Measurements from ENCODE around the gene DNASE2.

DNA sequence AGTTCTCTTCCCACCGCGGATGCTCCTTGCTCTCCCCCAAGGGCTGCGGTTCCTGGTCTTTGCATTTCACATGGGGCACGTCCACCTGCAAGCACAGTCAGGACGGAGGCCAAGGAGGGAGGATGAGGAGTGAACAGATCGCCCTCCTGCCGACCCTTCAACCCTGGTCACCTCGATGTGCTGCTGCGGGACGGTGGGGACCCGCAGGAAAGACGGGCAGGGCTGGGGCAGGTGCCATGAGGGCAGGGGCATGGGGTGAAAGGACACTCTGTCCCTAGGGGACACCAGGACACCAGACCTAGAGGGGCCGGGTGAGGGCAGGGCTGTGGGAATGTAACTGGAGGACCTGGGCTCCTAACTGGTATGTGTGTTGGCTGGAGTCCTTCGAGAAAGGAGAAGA is 37.0 kb upstream of the DNASE2 start:
- TF ChIP-seq POLR2A (IDR thresholded peaks at IDR 0.05) (no peak), CTCF (IDR thresholded peaks at IDR 0.05) (no peak)

Data from body of pancreas (tissue), 4 donors.